Stimulated activated naive CD8-positive, alpha-beta T cell treated with anti-CD3 and anti-CD28 coated beads, Interleukin-15, Interleukin-2, amounts not matched to agents 100 ng/mL and 50 ng/mL, for 24 hours (primary cell): Measurements from ENCODE around the gene ACAP1.

Experiments used
- H3K27ac Mint-ChIP-seq: one replicate; pipeline ENCODE4 v1.8.0; 2021; ENCODE audit warnings: mild to moderate bottlenecking, mixed read lengths
- H3K27me3 Mint-ChIP-seq: one replicate; pipeline ENCODE4 v1.8.0; 2021; ENCODE audit warnings: mixed read lengths
- H3K36me3 Mint-ChIP-seq: one replicate; pipeline ENCODE4 v1.8.0; 2021; ENCODE audit warnings: low read depth, mixed read lengths
- H3K4me1 Mint-ChIP-seq: one replicate; pipeline ENCODE4 v1.8.0; 2021; ENCODE audit warnings: low read depth, mixed read lengths
- H3K4me3 Mint-ChIP-seq: one replicate; pipeline ENCODE4 v1.8.0; 2021; ENCODE audit warnings: mild to moderate bottlenecking, mixed read lengths
- H3K9me3 Mint-ChIP-seq: one replicate; pipeline ENCODE4 v1.8.0; 2021; ENCODE audit warnings: mixed read lengths

Gene ACAP1

DNA sequence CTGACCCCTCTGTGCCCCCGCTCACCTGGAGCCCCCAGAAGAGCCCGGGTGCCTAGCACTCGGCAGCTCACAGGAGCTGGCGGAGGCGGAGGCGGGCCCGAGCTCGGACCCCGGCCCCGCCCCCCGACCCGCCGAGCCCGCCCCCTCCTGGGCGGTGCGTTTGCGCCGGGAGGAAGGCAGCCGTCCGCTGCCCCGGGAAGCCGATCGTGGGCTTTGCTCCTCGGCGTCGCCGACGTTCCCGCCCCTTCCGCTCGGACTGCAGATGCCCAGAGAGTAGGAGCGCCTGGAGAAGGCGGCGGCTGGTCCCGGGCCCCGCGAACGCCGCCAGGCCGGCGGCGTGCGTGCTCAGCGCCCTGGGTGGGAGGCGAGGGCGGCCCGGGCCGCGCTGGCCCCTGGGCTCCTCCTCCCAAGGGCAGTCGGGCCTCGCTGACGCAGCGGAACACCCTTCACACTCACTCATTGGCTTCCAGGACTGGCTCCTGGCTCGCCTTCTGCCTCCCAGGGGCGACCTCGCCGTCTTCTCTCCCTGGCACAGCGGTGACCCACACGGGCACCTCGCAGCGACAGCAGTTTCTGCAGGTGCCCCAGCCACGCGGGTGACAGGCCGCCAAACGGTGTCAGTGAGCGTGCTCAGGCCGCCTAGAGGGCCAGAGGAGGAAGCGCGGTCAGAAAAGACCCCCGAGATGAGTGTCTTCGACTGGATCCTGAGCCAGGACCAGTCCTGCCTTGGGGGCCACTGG is 58.3 kb downstream of the ACAP1 start, which contains the start of gene PLSCR3:
Gene PLSCR3, minus strand, starts transcription at position 74 of the 740 bp plus-strand sequence. CDS start 415 bp downstream, outside the sequence.
- Mint-ChIP-seq H3K27ac (peak within 1 kb of the TSS; percentile 96), H3K9me3 (no peaks in the 10 kb centered on the region), H3K4me1 (peaks cover 16% of the 10 kb centered on the region), H3K4me3 (peak within 1 kb of the TSS; percentile 93), H3K27me3 (no peaks in the 10 kb centered on the region), H3K36me3 (peaks cover 23% of the 10 kb centered on the region)

DNA sequence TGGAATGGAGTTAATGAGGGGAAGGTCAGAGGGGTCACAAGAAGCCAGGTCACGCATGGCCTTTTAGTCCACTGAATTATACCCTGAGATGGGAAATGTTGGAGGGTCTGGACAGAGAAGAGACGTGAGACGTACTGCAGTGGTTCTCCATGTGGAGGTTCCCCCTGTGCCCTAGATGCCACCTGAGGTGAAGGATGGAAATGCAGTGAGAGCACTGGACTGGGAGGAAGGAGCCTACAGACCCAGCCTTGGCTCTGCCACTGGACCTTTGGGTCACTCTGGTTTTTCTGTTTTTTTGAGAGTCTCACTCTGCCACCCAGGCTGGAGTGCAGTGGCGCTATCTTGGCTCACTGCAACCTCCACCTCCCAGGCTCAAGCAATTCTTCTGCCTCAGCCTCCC is 59.8 kb downstream of the ACAP1 start:
- Mint-ChIP-seq H3K9me3 (no peaks in the 10 kb centered on the region), H3K27ac (no peak overlapping the region), H3K4me3 (peak overlapping the region; percentile 27), H3K4me1 (peaks cover 16% of the 10 kb centered on the region), H3K36me3 (peaks cover 10% of the 10 kb centered on the region), H3K27me3 (no peaks in the 10 kb centered on the region)

DNA sequence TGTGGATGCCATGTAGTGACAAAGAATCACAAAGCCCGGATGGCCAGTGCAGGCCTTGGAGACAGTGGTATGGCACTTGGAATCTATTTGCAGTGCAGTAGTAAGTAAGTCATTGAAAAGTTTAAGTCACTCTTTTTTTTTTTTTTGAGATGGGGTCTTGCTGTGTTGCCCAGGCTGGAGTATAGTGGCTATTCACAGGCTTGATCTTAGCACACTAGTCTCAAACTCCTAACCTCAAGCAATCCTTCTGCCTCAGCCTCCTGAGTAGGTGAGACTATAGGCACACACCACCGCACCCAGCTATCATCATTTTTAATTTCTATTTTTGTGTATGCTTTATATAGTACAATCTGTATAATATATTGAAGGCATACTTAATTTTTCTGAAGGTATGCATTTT is 62.3 kb downstream of the ACAP1 start:
- Mint-ChIP-seq H3K36me3 (peaks cover 8% of the 10 kb centered on the region), H3K27ac (no peak overlapping the region), H3K4me3 (no peak overlapping the region), H3K27me3 (no peaks in the 10 kb centered on the region), H3K9me3 (no peaks in the 10 kb centered on the region), H3K4me1 (peaks cover 16% of the 10 kb centered on the region)
